Measurements from ENCODE around the gene DAZ3.
"Not testable (repeated sequence)": the region's sequence is repeated elsewhere in the genome, so short reads cannot be mapped to it uniquely, and the experiment has no call there.

DAZ3 gene, protein sequence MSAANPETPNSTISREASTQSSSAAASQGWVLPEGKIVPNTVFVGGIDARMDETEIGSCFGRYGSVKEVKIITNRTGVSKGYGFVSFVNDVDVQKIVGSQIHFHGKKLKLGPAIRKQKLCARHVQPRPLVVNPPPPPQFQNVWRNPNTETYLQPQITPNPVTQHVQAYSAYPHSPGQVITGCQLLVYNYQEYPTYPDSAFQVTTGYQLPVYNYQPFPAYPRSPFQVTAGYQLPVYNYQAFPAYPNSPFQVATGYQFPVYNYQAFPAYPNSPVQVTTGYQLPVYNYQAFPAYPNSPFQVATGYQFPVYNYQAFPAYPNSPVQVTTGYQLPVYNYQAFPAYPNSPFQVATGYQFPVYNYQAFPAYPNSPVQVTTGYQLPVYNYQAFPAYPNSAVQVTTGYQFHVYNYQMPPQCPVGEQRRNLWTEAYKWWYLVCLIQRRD

GRCh38 chrY:24813293-24813692, at the start of gene DAZ3:
DAZ3 (minus strand) TSS chrY:24813393; CDS start chrY:24813185, 208 bp downstream.
- DNase-seq: not testable (repeated sequence)

- DNase-seq: not testable (repeated sequence)
Measured at GRCh38 chrY:24833619-24834018, 20.4 kb upstream of the DAZ3 start, which contains the start of gene DAZ4. DAZ4 (plus strand) TSS chrY:24833919; CDS start chrY:24834127, 208 bp downstream.

- not testable (repeated sequence) for DNase-seq
Measured at GRCh38 chrY:24825069-24825468, 11.9 kb upstream of the DAZ3 start.

- DNase-seq: not testable (repeated sequence)
Measured at GRCh38 chrY:24824184-24824879, 11.1 kb upstream of the DAZ3 start.

DNA sequence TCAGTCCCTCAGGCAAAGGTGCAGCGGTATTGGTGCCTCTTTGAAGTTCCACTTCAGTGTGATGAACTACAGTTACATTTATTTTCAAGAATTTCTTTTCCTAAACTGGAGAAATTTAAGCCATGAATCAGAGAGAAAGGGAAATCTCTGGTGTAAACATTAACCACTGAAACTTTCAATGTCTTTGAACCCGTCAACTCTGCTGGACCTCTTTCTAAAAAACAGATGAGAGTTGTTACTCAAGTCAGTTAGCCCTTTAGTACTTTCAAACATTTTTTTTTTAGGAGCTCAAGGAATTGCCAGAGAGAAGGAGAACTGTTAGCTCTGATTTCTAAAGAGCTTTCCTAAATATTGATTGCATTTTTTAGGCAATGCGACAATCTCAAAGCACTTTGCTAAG, 8.6 kb upstream of the DAZ3 start:
- DNase-seq: not testable (repeated sequence)
